Astrocyte of the cerebellum (primary cell): ENCODE results near the gene C11orf71.

Source experiments
- DNase-seq: peaks from one replicate; pipeline ENCODE4 v3.0.0-alpha.2; 2011; ENCODE audit warnings: low read depth
- H3K4me3 ChIP-seq: 2 replicates; pipeline ENCODE4 v1.5.1; 2011; ENCODE audit warnings: mild to moderate bottlenecking, low read depth, low read length, moderate library complexity
- in situ Hi-C: cut with HindIII; loops from 2 replicates; pipeline ENCODE4 v1.10.0; 2017; ENCODE audit warnings: low sequenced_read_pairs
- TF ChIP-seq, protein P1 (sequence below): IDR thresholded peaks from 2 replicates; pipeline ENCODE4 v1.5.1; 2012; ENCODE audit warnings: low read length, low read depth, moderate library complexity, mild to moderate bottlenecking; ENCODE audit errors: missing control alignments

C11orf71 gene

DNA sequence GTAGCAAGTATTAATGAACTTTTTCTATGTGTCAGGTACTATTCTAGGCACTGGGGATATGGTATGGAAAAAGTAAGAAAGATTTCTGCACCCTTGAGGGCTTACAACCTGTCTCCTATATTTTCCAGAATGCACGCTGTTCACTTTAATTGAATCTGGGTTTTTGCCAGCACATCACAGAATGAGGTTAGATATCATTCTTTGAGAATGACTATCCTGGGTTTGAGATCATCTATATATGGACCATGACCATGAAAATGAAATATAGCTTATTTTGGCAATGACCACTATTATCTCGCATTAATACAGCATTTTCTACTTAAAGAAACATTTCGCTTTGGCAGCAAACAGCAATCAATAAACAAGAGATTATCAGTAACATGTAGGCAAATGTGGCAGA is 46.9 kb downstream of the C11orf71 start:
- in situ Hi-C loops: no loop called here
- no peak overlapping the region for H3K4me3 ChIP-seq
- DNase-seq: no peak
- TF ChIP-seq, protein P1, sequence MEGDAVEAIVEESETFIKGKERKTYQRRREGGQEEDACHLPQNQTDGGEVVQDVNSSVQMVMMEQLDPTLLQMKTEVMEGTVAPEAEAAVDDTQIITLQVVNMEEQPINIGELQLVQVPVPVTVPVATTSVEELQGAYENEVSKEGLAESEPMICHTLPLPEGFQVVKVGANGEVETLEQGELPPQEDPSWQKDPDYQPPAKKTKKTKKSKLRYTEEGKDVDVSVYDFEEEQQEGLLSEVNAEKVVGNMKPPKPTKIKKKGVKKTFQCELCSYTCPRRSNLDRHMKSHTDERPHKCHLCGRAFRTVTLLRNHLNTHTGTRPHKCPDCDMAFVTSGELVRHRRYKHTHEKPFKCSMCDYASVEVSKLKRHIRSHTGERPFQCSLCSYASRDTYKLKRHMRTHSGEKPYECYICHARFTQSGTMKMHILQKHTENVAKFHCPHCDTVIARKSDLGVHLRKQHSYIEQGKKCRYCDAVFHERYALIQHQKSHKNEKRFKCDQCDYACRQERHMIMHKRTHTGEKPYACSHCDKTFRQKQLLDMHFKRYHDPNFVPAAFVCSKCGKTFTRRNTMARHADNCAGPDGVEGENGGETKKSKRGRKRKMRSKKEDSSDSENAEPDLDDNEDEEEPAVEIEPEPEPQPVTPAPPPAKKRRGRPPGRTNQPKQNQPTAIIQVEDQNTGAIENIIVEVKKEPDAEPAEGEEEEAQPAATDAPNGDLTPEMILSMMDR: no peak

DNA sequence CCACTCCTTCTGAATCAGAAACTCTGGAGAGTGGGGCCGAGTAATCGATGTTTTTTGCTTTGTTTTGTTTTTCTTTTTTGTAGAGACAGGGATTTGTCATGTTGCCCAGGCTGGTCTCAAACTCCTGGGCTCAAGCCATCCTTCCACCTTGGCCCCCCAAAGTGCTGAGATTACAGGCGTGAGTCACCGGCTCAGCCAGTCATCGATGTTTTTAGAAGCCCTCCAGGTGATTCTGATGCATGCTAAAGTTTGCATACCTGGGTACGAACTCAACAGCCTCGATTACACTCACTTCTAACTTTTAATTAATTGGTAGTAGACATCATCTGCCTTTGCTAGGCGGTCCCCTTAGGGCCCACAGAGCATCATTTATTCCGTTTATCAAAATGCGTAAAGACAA is 50.3 kb downstream of the C11orf71 start:
- in situ Hi-C loops: no loop called here
- no peak for DNase-seq
- no peak overlapping the region for H3K4me3 ChIP-seq
- TF ChIP-seq, protein P1: no peak
